Measurements from ENCODE around the gene FGF9.

The FGF9 gene

DNA sequence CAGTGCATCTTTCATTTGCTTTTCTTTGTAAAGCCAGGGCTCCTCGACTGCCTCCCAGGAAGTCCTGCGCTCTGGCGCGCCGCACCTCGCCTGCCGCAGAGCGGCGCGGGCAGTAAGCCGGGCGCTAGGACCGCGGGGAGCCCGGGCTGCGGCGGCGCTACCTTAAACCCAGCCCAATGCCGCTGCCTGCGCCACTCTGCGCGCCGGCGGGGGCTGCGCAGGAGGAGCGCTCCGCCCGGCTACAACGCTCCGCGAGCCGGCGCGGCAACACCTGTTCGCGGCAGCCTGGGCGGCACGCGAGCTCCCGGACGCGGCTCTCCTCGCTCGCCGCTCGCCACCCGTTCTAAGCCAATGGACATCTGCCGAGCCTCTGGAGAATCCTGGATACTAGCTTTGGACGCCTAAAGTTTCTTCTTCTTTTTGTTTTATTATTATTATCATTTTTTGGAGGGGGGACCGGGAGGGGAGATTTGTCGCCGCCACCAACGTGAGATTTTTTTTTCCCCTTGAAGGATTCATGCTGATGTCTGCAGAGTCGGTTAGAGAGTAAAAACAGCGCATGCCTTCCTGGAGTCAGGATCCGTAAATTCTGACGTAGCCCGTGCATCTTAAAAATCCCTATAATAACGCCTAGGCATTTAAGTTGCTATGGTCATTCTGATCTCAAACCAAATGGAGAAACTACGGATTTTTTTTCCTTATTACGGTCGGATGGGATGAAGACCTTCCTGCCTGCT lies at the start of gene FGF9:
TSS of gene FGF9 (plus strand) at position 191 of the 737 bp plus-strand sequence. CDS start 840 bp downstream, outside the sequence.
- Histone ChIP-seq H3K27me3 (ENCODE audit: low read depth) (peaks cover 26% of the 10 kb centered on the region), H3K4me3 (peak within 1 kb of the TSS; percentile 41), H3K36me3 (replicated peaks) (no peaks in the 10 kb centered on the region), H3K4me1 (0 out of 2 replicates have a peak, but pooled peaks cover 5% of the 10 kb centered on the region), H3K9me3 (no peaks in the 10 kb centered on the region)
- peak; percentile 71 to 78 for DNase-seq (ENCODE audit: low spot score in 2 of 2)
- in situ Hi-C loops (cut with MboI; ENCODE audit: low sequenced_read_pairs): no loop called here

DNA sequence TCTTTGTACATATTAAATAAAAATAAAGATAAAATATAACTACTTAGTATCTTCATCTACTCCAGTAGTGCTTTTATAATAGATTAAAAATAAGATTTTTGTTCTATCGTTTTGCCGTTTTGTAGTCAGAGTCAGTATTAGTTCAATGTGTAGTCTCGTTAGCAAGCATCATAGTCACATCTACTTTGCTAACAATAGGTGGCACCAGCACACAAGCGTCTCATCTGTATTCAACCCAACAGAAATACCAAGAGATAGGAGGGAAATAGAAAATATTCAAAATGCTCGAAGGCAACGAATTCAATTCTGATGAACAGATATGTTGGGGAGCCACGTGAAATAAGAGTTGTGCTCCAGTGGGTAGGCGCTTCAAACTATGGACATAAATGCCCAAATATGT lies 45.5 kb upstream of the FGF9 start:
- no peaks in the 10 kb centered on the region for H3K36me3 ChIP-seq (replicated peaks)
- in situ Hi-C loops (cut with MboI; ENCODE audit: low sequenced_read_pairs): no loop called here
- H3K4me1 ChIP-seq: no peaks in the 10 kb centered on the region
- H3K9me3 ChIP-seq: no peaks in the 10 kb centered on the region
- no peak overlapping the region for H3K4me3 ChIP-seq
- peaks cover 9% of the 10 kb centered on the region for H3K27me3 ChIP-seq (ENCODE audit: low read depth)
- peak in 1 of 2 experiments; percentile 28 for DNase-seq (ENCODE audit: low spot score in 2 of 2)

DNA sequence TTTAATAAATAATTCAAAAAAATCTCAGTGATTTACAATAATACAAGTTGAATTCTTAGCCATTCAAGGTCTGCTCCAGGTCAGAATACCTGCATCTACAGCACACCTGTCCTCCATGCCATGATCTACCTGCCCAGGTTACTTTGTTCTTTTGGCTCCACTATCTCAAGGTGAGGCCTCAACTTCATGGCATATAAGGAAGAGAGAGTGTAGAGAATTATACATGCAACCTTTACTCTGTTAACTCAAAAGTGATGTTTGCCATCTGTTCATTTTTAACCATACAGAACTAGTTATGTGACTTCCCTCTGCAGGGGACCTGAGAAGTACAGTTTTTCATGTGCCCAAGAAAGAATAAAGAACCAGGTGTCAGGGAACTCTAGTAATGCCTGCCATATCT lies 38.7 kb upstream of the FGF9 start:
- in situ Hi-C loops (cut with MboI; ENCODE audit: low sequenced_read_pairs): no loop called here
- Histone ChIP-seq H3K4me1 (no peaks in the 10 kb centered on the region), H3K36me3 (replicated peaks) (no peaks in the 10 kb centered on the region), H3K27me3 (ENCODE audit: low read depth) (peaks cover 8% of the 10 kb centered on the region), H3K4me3 (no peak overlapping the region), H3K9me3 (no peaks in the 10 kb centered on the region)
- no peak for DNase-seq (ENCODE audit: low spot score in 2 of 2)

DNA sequence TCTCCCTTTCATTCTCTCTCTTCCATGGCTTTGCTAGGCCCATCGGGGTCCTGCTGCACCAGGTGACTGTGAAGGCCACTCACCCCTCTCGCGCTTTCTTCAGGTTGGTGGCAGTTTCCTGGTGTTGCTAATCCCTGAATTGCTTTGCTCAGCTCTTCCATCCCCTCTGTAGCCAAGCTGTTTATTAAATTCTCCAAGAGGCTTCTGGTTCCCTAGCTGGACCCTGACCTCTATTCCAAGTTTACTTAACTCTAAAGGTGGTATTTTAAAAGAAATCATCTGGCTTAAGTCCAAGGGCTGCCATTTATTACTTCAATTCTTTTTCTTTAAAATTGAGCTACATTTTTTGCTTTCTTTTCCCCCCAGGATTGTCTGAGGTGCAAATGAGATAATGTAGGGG lies 34.2 kb upstream of the FGF9 start:
- in situ Hi-C loops (cut with MboI; ENCODE audit: low sequenced_read_pairs): no loop called here
- peaks cover 4% of the 10 kb centered on the region; the same call in 1 of the 2 replicates for H3K27me3 ChIP-seq (ENCODE audit: low read depth)
- DNase-seq (ENCODE audit: low spot score in 2 of 2): no peak

DNA sequence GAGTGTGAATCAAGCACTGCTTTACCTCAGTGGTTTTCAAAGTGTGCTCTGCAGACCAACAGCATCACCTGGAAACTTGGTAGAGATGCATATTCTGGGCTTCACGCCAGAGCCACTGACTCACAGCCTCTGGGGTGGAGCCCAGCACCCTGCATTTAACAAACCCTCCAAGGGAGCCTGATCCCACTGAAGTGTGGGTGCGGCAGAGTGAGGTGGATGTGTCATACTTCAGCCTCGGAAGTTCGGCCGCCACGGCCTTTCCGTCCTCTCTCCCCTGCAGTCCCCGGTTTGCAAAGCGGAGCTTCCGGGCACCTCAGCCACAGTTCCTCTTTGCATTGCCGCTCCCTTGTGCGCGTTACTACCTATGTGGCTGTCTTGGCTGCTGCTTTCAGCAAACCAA lies 33.6 kb upstream of the FGF9 start:
- DNase-seq (ENCODE audit: low spot score in 2 of 2): peak in 1 of 2 experiments; percentile 7
- Histone ChIP-seq H3K27me3 (ENCODE audit: low read depth) (peaks cover 4% of the 10 kb centered on the region; the same call in 1 of the 2 replicates), H3K4me3 (no peak overlapping the region), H3K36me3 (replicated peaks) (no peaks in the 10 kb centered on the region), H3K9me3 (no peaks in the 10 kb centered on the region), H3K4me1 (no peaks in the 10 kb centered on the region)
- in situ Hi-C loops (cut with MboI; ENCODE audit: low sequenced_read_pairs): no loop called here

More for the DNA sequence above, 34.2 kb upstream of the FGF9 start:
- Histone ChIP-seq H3K9me3 (no peaks in the 10 kb centered on the region), H3K36me3 (replicated peaks) (no peaks in the 10 kb centered on the region), H3K4me1 (no peaks in the 10 kb centered on the region), H3K4me3 (no peak overlapping the region)

DNA sequence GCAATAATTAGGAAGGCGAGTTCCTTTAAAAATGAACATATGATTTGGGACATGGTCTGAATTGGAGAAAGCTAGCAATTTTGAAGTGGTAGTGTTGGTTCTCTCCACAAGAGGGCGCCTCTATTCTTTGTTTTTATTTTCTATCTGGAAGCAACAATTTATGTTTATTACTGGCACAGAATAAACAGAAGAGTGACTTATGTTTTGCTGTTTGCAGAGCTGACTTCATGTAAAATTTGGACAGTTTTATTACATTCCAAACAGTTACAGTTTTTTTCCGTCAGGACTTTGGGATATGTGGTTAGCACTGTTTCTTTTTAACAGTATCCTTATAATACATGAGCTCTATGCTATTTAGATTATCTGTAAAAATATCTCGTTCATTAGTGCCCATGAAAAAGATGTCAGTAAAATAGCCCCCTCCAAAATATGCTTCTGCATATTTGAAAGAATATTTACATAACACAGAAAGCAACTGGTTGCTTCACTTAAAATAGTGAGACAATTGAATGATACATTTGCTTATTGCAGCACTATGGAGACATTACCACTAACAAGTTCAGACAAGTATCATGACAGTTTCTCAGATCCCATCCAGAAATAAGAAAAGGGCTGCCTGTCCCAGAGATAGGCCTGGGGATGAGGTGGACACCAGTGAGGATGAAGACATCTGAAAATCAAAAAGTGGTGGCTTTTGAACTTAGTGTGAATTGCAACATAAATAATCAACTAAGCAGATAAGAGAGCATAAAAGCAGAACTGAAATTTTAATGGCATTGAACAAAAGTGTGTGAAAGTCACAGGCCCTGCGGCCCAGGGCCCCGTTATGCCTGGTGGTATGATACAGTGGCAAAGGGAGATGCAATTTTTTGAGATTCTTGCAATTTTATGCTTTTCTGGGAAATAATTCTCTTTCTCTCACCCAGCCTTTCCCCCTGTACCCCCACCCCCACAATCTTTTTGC lies 32.3 kb upstream of the FGF9 start:
- Histone ChIP-seq H3K4me3 (no peak overlapping the region), H3K36me3 (replicated peaks) (no peaks in the 10 kb centered on the region), H3K9me3 (no peaks in the 10 kb centered on the region), H3K27me3 (ENCODE audit: low read depth) (peaks cover 4% of the 10 kb centered on the region; the same call in 1 of the 2 replicates), H3K4me1 (no peaks in the 10 kb centered on the region)
- in situ Hi-C loops (cut with MboI; ENCODE audit: low sequenced_read_pairs): no loop called here
- peak; percentile 28 to 38 for DNase-seq (ENCODE audit: low spot score in 2 of 2)

DNA sequence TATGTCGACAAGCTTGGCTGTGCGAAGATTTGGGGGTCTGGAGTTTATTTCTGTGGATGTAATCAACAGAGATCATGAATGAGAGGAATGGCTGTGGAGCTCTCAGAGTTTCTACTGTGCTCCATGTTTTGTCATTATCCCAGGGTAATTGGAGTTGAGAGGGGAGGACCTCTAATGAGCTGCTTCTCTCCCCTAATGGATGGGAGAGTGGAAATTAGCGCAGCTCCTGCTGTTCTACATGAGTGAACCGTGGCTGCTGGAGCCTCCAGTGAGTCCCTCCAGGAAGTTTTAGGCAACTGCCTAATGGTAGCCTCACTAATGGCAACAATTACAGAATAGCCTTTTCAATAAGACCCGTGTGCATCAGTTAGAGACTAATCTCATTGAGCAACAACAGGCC lies 31.3 kb upstream of the FGF9 start:
- in situ Hi-C loops (cut with MboI; ENCODE audit: low sequenced_read_pairs): no loop called here
- DNase-seq (ENCODE audit: low spot score in 2 of 2): no peak
- Histone ChIP-seq H3K36me3 (replicated peaks) (no peaks in the 10 kb centered on the region), H3K27me3 (ENCODE audit: low read depth) (peaks cover 3% of the 10 kb centered on the region; the same call in 1 of the 2 replicates), H3K9me3 (no peaks in the 10 kb centered on the region), H3K4me1 (no peaks in the 10 kb centered on the region), H3K4me3 (no peak overlapping the region)

DNA sequence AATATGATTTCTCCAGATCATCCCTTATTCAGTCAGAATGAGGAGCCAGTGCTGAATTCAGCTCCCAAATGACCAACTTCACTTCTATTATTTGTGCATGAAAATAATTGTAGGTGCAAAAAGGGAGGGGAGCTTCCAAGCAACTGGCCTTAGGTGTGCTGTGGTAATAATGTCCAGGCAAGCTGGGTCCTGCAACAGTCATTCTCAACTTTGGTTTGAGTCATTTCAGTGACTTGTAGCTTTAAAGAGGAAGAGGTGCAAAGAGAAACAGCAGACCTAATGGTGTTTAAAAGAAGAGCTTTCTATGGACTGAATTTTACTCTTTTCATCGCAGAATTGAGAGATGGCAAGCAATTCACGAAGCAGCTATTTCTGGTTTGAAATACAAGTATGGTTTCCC lies 29.2 kb upstream of the FGF9 start:
- DNase-seq (ENCODE audit: low spot score in 2 of 2): no peak
- Histone ChIP-seq H3K9me3 (no peaks in the 10 kb centered on the region), H3K4me3 (no peak overlapping the region), H3K4me1 (no peaks in the 10 kb centered on the region), H3K36me3 (replicated peaks) (no peaks in the 10 kb centered on the region), H3K27me3 (ENCODE audit: low read depth) (no peaks in the 10 kb centered on the region)
- in situ Hi-C loops (cut with MboI; ENCODE audit: low sequenced_read_pairs): no loop called here

DNA sequence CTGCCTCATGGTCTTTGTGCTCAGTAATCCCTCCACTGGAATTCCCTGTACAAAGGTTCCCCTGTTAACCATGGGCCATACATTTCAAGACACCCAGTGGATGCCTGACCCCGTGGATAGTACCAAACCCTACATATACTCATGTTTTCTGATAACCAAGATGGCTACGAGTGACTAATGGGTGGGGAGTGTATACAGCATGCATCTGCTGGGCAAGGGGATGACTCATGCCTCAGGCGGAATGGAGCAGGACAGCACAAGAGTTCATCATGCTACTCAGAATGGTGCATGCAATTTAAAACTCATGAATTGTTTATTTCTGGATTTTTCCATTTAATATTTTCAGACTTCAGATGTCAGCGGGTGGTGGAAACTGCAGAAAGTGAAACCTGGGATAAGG lies 13.3 kb upstream of the FGF9 start:
- Histone ChIP-seq H3K9me3 (no peaks in the 10 kb centered on the region), H3K4me1 (no peaks in the 10 kb centered on the region), H3K4me3 (no peak overlapping the region), H3K27me3 (ENCODE audit: low read depth) (no peaks in the 10 kb centered on the region), H3K36me3 (replicated peaks) (no peaks in the 10 kb centered on the region)
- no peak for DNase-seq (ENCODE audit: low spot score in 2 of 2)
- in situ Hi-C loops (cut with MboI; ENCODE audit: low sequenced_read_pairs): no loop called here

DNA sequence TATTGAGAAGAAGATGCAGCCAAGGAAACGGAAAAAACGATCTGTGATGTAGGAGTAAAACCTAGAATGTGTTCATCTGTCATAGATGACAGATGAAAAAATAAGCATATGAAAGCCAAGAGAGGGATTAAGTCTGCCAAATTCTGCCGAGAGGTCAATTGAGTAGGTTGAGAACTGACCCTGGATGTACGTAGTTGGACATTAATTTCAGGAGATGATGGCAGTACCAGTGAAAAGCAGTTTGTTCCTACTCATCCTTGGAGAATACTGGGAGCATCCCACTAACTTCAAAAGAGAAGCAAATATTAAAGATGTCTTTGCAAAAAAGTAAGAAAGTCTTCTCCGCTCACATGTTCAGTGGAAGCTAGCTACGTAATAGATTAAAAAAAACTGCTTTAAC lies 11.8 kb upstream of the FGF9 start:
- Histone ChIP-seq H3K36me3 (replicated peaks) (no peaks in the 10 kb centered on the region), H3K27me3 (ENCODE audit: low read depth) (no peaks in the 10 kb centered on the region), H3K4me1 (no peaks in the 10 kb centered on the region), H3K9me3 (no peaks in the 10 kb centered on the region), H3K4me3 (no peak overlapping the region)
- in situ Hi-C loops (cut with MboI; ENCODE audit: low sequenced_read_pairs): no loop called here
- no peak for DNase-seq (ENCODE audit: low spot score in 2 of 2)

DNA sequence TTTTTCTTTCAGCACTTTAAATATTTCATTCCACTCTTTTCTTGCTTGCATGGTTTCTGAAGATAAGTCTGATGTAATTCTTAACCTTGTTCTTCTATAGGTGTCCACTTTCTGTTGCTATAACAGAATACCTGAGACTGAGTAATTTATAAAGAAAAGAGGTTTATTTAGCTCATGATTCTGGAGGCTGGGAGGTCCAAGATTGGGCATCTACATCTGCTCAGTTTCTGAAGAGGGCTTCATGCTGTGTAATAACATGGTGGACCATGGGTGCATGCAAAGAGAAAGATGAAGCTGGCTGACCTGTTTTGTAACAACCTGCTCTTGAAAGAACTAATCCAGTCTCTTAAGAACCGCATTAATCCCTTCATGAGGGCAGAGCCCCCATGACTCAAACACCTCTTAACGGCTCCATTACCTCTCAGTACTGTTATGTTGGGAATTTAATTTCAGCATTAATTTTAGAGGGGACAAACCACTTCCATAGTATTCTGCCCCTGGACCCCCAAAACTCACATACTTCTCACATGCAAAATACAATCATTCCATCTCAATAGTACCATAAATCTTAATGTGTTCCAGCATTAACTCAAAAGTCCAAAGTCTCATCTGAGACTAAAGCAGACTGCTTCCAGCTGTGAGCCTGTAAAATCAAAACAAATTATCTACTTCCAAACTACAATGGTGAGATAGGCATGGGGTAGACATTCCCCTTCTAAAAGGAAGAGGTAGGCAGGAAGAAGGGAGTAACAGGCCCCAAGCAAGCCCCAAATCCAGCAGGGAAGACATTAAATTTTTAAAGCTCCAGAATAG lies 9.6 kb upstream of the FGF9 start:
- in situ Hi-C loops (cut with MboI; ENCODE audit: low sequenced_read_pairs): no loop called here
- Histone ChIP-seq H3K4me3 (no peak overlapping the region), H3K4me1 (no peaks in the 10 kb centered on the region), H3K36me3 (replicated peaks) (no peaks in the 10 kb centered on the region), H3K27me3 (ENCODE audit: low read depth) (no peaks in the 10 kb centered on the region), H3K9me3 (no peaks in the 10 kb centered on the region)
- no peak for DNase-seq (ENCODE audit: low spot score in 2 of 2)

DNA sequence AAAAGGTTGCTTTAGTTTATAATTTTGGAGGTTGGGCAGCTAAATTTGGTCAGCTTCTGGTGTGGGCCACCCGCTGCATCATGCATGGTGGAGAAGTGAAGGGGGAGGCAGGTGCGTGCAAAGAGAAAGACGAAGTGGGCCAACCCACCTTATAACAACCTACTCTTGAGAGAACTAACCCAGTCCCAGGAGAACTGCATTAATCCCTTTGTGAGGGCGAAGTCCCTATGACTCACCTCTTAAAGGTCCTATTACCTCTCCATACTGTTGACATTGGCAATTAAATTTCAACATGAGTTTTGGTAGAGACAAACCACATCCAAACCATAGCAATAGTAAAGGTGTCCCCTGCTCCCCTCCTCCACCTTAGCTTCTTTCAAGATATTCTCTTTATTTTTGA lies 7.7 kb upstream of the FGF9 start:
- H3K9me3 ChIP-seq: no peaks in the 10 kb centered on the region
- no peak overlapping the region for H3K4me3 ChIP-seq
- no peak for DNase-seq (ENCODE audit: low spot score in 2 of 2)
- H3K36me3 ChIP-seq (replicated peaks): no peaks in the 10 kb centered on the region
- H3K27me3 ChIP-seq (ENCODE audit: low read depth): no peaks in the 10 kb centered on the region
- H3K4me1 ChIP-seq: no peaks in the 10 kb centered on the region
- in situ Hi-C loops (cut with MboI; ENCODE audit: low sequenced_read_pairs): no loop called here

DNA sequence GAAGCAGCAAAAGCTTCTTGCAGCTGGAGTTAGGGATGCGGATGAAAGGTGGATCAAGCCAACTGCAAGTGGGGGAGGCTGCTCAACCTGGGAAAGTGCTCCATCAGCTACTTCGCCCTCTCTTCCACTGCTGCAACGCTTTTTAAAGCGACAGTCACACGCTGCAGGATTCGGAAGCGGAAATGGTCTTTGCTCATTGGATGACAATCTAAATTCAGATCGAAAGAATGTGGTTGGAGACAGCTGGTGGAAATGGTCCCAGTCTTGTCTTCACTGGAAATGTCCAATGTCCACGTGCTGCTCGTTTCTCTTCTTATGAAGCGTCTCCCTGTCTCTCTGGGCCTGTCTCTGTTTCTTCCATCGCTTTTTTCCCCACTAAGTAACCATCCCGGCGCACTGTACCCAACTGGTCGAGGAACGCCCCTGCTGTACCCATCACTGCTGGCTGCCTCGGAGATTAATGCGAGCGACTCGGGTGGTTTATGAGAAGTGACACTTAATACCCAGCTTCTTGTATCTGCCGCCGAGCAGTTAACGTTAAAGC lies 2.1 kb upstream of the FGF9 start:
- Histone ChIP-seq H3K4me3 (peak overlapping the region; percentile 41), H3K9me3 (no peaks in the 10 kb centered on the region), H3K27me3 (ENCODE audit: low read depth) (peaks cover 17% of the 10 kb centered on the region), H3K36me3 (replicated peaks) (no peaks in the 10 kb centered on the region), H3K4me1 (0 out of 2 replicates have a peak, but pooled peaks cover 5% of the 10 kb centered on the region)
- no peak for DNase-seq (ENCODE audit: low spot score in 2 of 2)
- in situ Hi-C loops (cut with MboI; ENCODE audit: low sequenced_read_pairs): no loop called here

All from HAP-1 (cell line).